ACC112 (cell line): ENCODE data around the gene ZNF320.
A peak's percentile ranks its signal among the peaks of the same experiment; 100 is the strongest.
"Not testable (repeated sequence)": the region's sequence is repeated elsewhere in the genome, so short reads cannot be mapped to it uniquely, and the experiment has no call there.

Source experiments
- H2AFZ ChIP-seq: fragments of 200-600 bp; sonication (generic); one replicate; pipeline ENCODE4 v1.6.0; 2017; ENCODE audit warnings: antibody characterized with exemption, low read length; ENCODE audit not compliant: unreplicated experiment
- H3K27ac ChIP-seq: fragments of 200-600 bp; sonication (generic); 2 replicates; pipeline ENCODE4 v1.5.1; 2014; ENCODE audit warnings: low read depth, mild to moderate bottlenecking, antibody characterized with exemption, low read length, moderate library complexity
- H3K27me3 ChIP-seq: fragments of 200-600 bp; sonication (generic); 2 replicates; pipeline ENCODE4 v1.6.1; 2014; ENCODE audit warnings: mild to moderate bottlenecking, antibody characterized with exemption, low read length, moderate library complexity, mixed read lengths; ENCODE audit not compliant: insufficient read depth
- H3K36me3 ChIP-seq: fragments of 200-600 bp; sonication (generic); 2 replicates; pipeline ENCODE4 v1.6.1; 2016; ENCODE audit warnings: mild to moderate bottlenecking, antibody characterized with exemption, low read length, moderate library complexity, mixed read lengths; ENCODE audit not compliant: insufficient read depth
- H3K4me1 ChIP-seq: fragments of 200-600 bp; sonication (generic); one replicate; pipeline ENCODE4 v1.6.1; 2016; ENCODE audit warnings: low read length, mixed read lengths; ENCODE audit not compliant: insufficient read depth, unreplicated experiment, control insufficient read depth
- H3K4me3 ChIP-seq: fragments of 200-600 bp; sonication (generic); 2 replicates; pipeline ENCODE4 v1.5.1; 2014; ENCODE audit warnings: mild to moderate bottlenecking, low read depth, low read length
- H3K79me2 ChIP-seq: fragments of 200-600 bp; sonication (generic); one replicate; pipeline ENCODE4 v1.6.0; 2016; ENCODE audit warnings: low read length; ENCODE audit not compliant: control insufficient read depth, unreplicated experiment, insufficient read depth

Gene ZNF320

DNA sequence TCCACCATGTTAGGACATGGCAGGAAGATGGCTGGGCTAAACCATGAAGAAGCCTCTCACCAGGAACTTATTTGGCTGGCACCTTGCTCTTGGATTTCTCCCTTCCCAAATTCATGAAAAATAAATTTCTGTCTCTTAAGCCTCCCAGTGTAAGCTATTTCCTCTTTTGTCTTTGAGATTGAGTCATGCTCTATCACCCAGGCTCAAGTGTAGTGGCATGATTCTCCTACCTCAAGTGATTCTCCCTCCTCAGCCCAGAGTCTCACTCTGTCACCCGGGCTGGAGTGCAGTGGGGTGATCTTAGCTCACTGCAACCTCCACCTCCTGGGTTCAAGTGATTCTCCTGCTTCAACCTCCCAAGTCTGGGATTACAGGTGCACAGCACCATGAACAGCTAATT lies 13.2 kb upstream of the ZNF320 start:
- H3K4me1 ChIP-seq = no peaks in the 10 kb centered on the region
- H3K36me3 ChIP-seq = peaks cover 19% of the 10 kb centered on the region
- no peak overlapping the region for H3K4me3 ChIP-seq
- no peaks in the 10 kb centered on the region for H3K79me2 ChIP-seq
- no peak overlapping the region for H2AFZ ChIP-seq
- H3K27me3 ChIP-seq = no peaks in the 10 kb centered on the region
- H3K27ac ChIP-seq = no peak overlapping the region

DNA sequence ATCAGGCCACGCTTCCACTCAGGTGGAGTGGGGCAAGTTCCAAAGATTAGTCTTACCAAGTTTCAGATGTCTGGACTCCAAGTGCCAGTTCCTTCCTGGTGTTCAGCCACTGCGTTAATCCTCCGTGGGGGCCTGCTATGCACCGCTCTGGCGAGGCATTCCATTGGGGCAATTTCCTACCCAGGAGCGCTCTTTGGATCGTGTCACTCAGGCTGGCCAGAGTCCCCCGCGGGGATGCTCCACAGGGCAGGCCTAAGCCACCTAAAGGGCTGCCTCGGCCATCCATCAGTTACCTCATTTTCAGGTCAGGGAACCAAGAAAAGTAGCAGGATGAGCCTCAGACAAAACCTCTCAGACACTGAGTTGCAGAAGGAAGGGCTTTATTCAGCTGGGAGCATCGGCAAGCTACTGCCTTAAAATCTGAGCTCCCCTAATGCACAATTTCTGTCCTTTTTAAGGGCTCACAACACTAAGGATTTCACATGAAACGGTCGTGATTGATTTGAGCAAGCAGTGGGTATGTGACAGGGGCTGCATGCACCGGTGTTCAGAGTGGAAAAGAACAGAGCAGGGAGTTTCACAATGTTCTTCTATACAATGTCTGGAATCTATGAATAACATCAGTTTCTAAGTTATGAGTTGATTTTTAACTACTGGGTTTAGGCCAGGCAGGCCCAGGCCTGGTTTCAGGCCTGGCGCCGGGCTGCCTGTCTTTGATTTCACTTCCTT lies 6.8 kb upstream of the ZNF320 start:
- not testable (repeated sequence) for H3K27me3 ChIP-seq, H3K27ac ChIP-seq, H3K4me3 ChIP-seq, H3K4me1 ChIP-seq, H2AFZ ChIP-seq, H3K79me2 ChIP-seq
- peaks cover 15% of the 10 kb centered on the region for H3K36me3 ChIP-seq

DNA sequence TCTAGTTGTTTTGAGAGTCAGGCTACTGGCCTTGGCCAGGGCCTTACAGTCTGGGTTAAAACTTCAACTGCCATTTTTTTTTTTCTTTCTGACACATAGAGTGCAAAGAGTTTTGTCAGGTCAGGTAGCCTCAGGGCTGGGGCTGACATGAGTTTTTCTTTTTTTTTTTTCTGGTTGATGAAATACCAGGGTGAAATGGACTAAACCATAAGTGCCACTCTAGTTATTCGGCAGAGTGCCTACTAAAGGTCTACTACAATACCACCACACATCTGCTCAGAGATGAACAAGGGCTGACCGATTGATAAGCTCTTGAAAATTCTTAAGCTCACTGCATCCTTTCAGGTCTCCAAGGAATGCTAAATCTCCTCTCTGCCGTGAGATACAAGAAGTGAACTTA lies 4.4 kb upstream of the ZNF320 start:
- peaks cover 3% of the 10 kb centered on the region for H3K79me2 ChIP-seq

DNA sequence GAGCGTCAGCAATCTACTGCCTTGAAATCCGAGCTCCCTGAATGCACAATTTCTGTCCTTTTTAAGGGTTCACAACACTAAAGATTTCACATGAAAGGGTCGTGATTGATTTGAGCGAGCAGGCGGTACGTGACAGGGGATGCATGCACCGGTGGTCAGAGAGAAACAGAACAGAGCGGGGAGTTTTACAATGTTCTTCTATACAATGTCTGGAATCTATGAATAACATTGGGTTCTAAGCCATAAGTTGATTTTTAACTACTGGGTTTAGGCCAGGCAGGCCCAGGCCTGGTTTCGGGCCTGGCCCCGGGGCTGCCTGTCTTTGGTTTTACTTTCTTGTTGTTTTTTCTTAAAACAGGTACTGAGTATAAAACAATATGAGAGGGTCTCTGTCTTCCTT lies 1.2 kb upstream of the ZNF320 start:
- not testable (repeated sequence) for H3K4me1 ChIP-seq, H2AFZ ChIP-seq, H3K27ac ChIP-seq, H3K36me3 ChIP-seq, H3K27me3 ChIP-seq, H3K4me3 ChIP-seq
- H3K79me2 ChIP-seq = peaks cover 18% of the 10 kb centered on the region

More for the DNA sequence above, 4.4 kb upstream of the ZNF320 start:
- Histone ChIP-seq H3K4me3 (no peak overlapping the region), H3K4me1 (no peaks in the 10 kb centered on the region), H2AFZ (no peak overlapping the region), H3K27me3 (no peaks in the 10 kb centered on the region), H3K36me3 (0 out of 2 replicates have a peak, but pooled peaks cover 2% of the 10 kb centered on the region), H3K27ac (no peak overlapping the region)

DNA sequence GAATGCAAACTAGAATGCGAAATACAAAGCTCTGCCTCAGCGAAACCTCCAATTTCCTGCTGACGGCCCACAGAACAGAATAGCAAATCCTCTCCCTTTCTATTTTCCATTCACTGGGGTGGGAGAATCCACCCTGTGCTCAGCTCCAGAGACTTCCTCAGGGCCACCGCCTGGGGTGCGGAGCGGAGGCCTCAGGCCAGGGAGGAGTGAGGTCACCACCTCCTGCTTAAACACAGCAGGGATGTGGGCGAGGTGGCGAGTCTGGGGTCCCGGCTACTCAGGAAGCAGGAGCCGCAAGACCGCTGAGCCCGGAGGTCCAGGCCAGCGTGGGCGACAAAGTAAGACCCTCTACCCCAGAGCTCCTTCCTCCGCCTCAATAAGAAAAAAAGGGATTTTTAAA lies 666 bp upstream of the ZNF320 start:
- Histone ChIP-seq H3K27me3 (no peaks in the 10 kb centered on the region), H3K4me1 (no peaks in the 10 kb centered on the region), H3K36me3 (peaks cover 5% of the 10 kb centered on the region; the same call in 1 of the 2 replicates), H3K79me2 (peaks cover 18% of the 10 kb centered on the region), H3K4me3 (peak overlapping the region; percentile 93), H3K27ac (no peak overlapping the region), H2AFZ (peak overlapping the region; percentile 90)

DNA sequence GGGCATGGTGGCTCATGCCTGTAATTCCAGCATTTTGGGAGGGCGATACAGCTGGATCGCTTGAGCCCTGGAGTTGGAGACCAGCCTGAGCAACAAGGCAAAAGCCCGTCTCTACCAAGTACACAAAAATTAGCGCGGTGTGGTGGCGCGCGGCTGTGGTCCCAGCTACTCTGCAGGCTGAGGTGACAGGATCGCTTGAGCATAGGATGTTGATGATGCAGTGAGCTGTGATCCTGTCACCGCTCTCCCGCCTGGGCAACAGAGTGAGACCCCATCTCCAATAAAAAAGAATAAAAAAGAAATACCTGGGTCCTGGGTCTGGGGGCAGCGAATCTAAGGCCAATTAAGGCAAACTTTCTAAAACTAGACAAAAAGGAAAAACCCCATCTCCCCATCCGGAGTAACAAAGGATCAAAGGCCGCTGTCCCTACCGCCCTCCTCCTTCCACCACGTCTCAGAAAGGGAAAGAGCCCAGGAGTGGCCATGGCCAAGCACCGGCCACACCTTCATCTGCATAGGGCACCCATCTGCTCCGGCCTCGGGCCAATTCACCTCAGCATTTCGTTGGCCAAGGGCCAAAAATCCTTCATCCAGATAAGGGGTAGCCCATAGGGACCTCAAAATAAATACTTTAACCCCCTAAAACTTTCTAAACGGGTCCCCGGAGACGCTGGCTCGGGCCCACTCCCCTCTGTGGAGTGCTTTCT lies 851 bp downstream of the ZNF320 start:
- Histone ChIP-seq H2AFZ (peak overlapping the region; percentile 91), H3K36me3 (peaks cover 5% of the 10 kb centered on the region; the same call in 1 of the 2 replicates), H3K27me3 (no peaks in the 10 kb centered on the region), H3K79me2 (peaks cover 18% of the 10 kb centered on the region), H3K4me3 (peak overlapping the region; percentile 93), H3K27ac (peak overlapping the region; percentile 72), H3K4me1 (no peaks in the 10 kb centered on the region)

DNA sequence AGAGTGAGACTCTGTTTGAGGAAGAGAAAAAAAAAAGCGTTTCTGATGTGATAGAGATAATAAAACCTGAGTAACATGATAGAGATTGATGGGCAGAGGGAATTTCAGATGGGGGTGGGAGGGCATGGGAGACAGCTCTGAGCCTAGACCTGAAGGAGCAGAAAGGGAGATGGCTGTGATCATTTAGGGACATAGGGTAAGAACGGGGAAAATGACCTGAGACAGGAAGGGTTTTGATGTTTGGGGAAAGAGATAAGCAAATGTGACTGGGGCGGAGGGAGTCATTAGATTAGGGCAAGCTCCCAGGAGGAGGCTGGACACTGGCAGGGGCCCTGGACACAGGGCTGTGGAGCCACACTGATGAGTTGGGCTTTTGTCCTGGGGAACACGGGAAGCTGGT lies 6.1 kb downstream of the ZNF320 start:
- Histone ChIP-seq H2AFZ (no peak overlapping the region), H3K36me3 (peaks cover 22% of the 10 kb centered on the region), H3K27ac (no peak overlapping the region)

DNA sequence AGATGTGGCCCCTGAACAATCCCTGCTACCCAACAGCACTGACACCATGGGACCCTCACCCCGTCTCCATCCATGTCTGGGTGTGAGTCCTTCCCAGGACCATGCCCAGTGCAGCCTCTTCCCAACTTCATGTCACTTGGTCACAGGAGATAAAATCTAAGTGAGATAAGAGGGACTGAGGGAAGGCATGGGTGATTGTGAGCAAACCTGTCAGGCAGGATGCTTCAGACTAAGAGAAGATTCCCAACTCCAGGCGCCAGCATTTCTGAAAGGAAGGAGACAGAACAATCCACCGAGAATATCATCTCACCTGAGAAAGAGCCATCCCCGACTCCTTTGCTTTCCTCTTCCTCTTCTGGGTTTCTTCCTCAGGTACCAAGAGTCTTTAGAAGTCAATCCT lies 7.5 kb downstream of the ZNF320 start:
- H3K4me1 ChIP-seq = no peaks in the 10 kb centered on the region
- H2AFZ ChIP-seq = no peak overlapping the region
- H3K4me3 ChIP-seq = no peak overlapping the region
- H3K27me3 ChIP-seq = no peaks in the 10 kb centered on the region
- peaks cover 4% of the 10 kb centered on the region for H3K79me2 ChIP-seq
- peaks cover 25% of the 10 kb centered on the region for H3K36me3 ChIP-seq
- no peak overlapping the region for H3K27ac ChIP-seq

More for the DNA sequence above, 6.1 kb downstream of the ZNF320 start:
- Histone ChIP-seq H3K27me3 (no peaks in the 10 kb centered on the region), H3K4me1 (no peaks in the 10 kb centered on the region), H3K4me3 (no peak overlapping the region), H3K79me2 (peaks cover 11% of the 10 kb centered on the region)

DNA sequence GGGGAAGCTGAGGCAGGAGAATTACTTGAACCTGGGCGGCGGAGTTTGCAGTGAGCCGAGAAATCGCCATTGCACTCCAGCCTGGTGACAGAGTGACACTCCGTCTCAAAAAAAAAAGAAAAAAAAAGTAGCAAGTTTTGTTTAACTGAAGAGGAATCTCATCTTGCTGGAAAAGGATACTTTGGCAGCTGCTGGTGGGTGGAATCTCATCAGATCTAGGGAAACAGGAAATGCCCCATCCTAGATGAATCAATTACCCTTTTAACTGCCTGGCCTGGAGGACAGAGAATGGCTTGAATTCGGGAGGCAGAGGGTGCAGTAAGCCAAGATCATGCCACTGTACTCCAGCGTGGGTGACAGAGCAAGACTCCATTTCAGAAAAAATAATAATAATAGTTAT lies 8.4 kb downstream of the ZNF320 start:
- no peaks in the 10 kb centered on the region for H3K27me3 ChIP-seq
- peaks cover 34% of the 10 kb centered on the region for H3K36me3 ChIP-seq
- no peak overlapping the region for H3K4me3 ChIP-seq
- no peaks in the 10 kb centered on the region for H3K4me1 ChIP-seq
- no peak overlapping the region for H2AFZ ChIP-seq
- H3K27ac ChIP-seq = no peak overlapping the region
- H3K79me2 ChIP-seq = no peaks in the 10 kb centered on the region

DNA sequence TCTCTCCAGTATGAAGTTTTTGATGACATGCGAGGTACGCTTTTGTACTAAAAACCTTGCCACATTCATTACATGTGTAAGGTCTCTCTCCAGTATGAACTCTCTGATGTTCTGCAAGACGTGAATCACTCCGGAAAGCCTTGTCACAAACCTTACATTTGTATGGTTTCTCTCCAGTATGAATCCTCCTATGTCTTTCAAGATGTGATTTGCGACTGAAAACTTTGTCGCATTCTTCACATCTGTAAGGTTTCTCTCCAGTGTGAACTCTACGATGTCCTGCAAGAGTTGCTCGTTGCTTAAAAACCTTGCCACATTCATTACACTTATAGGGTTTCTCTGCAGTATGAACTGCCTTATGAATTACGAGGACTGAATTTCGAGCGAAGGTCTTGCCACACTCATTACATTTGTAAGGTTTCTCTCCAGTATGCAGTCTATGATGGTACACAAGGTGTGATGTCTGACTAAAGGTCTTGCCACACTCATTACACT lies 16.5 kb downstream of the ZNF320 start:
- H3K36me3 ChIP-seq = peaks cover 63% of the 10 kb centered on the region
- H3K4me3 ChIP-seq = no peak overlapping the region
- no peaks in the 10 kb centered on the region for H3K79me2 ChIP-seq
- H3K27me3 ChIP-seq = no peaks in the 10 kb centered on the region
- no peak overlapping the region for H3K27ac ChIP-seq
- H2AFZ ChIP-seq = no peak overlapping the region
- no peaks in the 10 kb centered on the region for H3K4me1 ChIP-seq

DNA sequence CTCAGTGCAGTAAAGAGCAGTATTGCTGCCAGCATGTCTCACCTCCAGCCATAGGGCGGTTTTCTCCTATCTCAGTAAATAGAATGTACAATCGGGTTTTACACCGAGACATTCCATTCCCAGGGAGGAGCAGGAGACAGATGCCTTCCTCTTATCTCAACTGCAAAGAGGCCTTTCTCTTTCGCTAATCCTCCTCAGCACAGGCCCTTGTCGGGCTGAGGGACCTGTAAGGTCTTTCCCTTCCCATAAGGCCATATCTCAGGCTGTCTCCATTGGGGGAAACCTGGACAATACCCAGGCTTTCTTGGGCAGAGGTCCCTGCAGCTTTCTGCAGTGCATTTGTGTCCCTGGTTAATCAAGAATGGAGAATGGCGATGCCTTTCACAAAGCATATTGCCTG lies 24.4 kb downstream of the ZNF320 start:
- not testable (repeated sequence) for H3K27me3 ChIP-seq, H3K27ac ChIP-seq, H2AFZ ChIP-seq, H3K36me3 ChIP-seq, H3K4me3 ChIP-seq, H3K79me2 ChIP-seq, H3K4me1 ChIP-seq
